Left renal pelvis (tissue), 4 donors: ENCODE data around the gene ZMAT2. TPM values are rescaled to one million over a fixed set of nuclear protein-coding genes. Genes with fewer than 3 reads are reported as not detected.
"Not testable (repeated sequence)": the region's sequence is repeated elsewhere in the genome, so short reads cannot be mapped to it uniquely, and the experiment has no call there.

Source experiments
- DNase-seq, 4 donors: peaks; one replicate each; pipeline ENCODE4 v3.0.0-alpha.2; 2013; ENCODE audit warnings: low read depth in 4 of 4, low spot score in 3 of 4
- polyA plus RNA-seq, 4 donors: library from polyadenylated mRNA; unstranded; fragments of 120-200 nt; gene quantifications; one replicate each; pipeline ENCODE4 v1.2.1, GENCODE V29; 2013; ENCODE audit not compliant: insufficient read length in 4 of 4

Gene ZMAT2, protein sequence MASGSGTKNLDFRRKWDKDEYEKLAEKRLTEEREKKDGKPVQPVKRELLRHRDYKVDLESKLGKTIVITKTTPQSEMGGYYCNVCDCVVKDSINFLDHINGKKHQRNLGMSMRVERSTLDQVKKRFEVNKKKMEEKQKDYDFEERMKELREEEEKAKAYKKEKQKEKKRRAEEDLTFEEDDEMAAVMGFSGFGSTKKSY
- 100 to 1,000 TPM in 2 of 4 donors, 10 to 100 TPM in 2; 89.2 to 147 (median 112) TPM for polyA plus RNA-seq

DNA sequence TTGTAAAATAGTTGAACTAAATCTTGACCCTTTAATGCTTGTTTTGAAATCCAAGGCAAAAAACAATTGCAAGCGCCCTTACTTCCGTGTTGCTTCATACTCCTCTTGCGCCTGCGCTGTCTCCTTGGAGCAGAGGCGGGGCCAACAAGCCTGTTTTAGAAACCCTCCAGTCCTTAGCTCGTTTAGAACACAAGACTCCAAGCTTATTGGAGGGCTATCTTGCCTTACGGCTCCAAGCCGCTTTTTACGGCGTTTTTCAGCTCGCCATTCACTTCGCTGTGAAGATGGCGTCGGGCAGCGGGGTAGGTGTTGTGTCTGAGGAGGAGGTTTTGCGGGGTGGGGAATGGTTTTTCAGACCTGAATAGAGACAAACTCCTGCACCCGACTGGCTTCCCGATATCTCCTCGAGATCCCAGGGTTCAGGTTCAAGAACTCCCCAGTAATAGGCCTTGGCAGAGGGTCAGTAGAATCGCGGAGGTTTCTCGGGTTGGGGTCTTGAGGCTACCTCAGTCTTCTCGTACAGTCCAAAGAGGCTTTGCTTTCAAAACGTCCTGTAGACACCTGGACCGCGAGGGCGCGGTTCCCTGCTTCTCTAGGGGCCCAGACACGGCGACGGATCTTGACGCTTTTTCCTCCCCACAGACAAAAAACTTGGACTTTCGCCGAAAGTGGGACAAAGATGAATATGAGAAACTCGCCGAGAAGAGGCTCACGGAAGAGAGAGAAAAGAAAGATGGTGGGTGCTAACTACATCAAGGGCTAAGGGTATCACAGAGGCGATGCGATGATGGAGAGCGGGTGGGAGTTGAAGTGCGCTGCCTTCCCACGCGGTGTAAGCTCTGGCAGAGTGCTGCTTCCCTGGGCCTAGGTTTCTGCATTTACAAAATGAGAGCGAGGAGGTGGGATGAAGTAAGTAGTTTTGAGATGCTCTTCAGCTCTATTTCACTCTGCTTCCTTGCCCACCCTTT, at the start of gene ZMAT2:
ZMAT2 (plus strand) TSS at position 271 of the 968 bp plus-strand sequence; CDS start at position 285, 14 bp downstream.
- peak; percentile 90 to 96 (median 92) for DNase-seq

DNA sequence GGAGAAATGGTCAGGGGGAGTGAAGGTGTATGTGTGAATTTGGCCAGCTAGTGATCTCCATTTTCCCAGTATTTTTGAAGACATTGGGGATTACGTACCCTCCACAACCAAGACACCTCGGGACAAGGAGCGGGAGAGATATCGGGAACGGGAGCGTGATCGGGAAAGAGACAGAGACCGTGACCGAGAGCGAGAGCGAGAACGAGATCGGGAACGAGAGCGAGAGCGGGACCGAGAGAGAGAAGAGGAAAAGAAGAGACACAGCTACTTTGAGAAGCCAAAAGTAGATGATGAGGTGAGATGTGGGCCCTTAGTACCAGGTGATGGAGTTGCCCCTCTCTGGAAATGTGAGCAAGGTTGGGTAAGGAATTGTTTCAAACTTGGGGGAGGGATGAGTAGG, 41.4 kb upstream of the ZMAT2 start:
- no peak for DNase-seq

DNA sequence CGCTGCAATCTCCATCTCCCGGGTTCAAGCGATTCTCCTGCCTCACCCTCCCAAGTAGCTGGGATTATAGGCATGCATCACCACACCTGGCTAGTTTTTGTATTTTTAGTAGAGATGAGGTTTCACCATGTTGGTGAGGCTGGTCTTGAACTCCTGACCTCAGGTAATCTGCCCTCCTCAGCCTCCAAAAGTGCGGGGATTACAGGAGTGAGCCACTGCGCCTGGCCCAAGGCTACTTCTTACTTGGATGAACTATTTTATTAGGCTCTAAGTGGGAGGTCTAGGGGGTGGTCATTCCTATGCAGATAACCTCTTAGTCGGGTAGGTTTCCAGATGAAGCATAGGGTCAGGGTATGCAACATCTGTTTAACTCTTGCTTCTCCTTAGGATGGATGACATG, 39.9 kb upstream of the ZMAT2 start:
- not testable (repeated sequence) for DNase-seq

DNA sequence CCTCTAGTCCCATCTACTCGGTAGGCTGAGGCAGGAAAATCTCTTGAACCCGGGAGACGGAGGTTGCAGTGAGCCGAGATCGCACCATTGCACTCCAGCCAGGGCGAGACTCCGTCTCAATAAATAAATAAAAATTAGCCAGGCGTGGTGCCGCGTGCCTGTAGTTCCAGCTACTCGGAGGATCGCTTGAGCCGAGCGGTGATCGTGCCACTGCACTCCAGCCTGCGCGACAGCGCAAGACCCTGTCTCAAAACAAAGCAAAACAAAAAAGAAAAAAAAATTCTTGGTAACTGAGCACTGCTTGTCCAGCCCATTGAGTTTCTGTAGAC, 36.3 kb upstream of the ZMAT2 start:
- peak in 1 of 4 donors; percentile 18 for DNase-seq

DNA sequence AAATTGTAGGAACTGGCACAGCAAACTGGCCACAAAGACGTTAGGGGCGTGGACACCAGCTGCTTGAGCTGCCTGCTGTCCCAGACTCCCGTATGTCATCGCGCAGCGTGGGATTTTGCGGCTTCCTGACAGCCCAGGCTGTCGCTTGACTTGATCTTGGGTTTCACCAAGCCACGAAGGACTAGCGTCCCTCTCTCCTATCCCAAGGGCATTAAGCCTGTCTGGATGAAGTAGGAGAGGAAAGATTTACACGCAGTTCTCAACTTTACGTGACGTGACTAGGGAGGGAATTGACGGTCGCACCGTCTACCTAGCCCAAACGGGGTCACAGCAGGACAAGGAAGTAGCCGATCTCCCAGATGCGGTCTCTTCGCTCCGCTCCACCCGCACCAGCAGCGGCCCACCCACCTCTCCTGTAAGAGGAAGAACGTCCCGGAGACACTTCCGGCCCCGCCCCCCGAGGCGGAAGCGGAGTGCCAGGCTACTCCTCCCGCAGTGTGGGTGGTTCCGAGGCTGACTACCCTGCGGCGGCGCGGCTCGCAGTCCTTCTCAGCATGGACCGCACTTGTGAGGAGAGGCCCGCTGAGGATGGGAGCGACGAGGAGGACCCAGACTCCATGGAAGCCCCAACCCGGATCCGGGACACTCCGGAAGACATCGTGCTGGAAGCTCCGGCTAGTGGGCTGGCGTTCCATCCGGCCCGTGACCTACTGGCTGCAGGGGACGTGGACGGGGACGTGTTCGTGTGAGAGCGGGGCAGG, 35.7 kb upstream of the ZMAT2 start, which contains the start of gene WDR55:
WDR55 (plus strand) TSS at position 546 of the 761 bp plus-strand sequence; CDS start at position 555, 9 bp downstream.
- peak; percentile 70 to 81 (median 78) for DNase-seq

DNA sequence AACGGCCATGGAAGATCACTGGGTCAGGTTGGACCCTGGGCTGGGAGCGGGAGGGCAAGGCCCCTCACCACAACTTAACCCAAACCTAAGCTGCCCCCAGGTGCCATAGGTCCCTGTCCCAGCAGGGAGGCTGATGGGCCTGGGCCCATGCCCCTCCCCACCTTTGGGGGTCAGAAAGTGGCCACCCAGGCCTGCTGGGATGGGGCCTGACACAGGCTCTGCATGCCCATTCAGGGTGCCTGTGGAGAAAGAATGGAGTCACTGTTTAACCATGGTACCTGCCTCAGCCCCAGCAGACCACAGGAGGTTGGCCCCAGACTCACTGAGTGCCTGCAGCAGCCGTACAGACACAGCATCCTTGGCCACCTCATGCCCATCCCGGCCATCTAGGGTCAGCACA, 29.2 kb upstream of the ZMAT2 start:
- not testable (repeated sequence) for DNase-seq

DNA sequence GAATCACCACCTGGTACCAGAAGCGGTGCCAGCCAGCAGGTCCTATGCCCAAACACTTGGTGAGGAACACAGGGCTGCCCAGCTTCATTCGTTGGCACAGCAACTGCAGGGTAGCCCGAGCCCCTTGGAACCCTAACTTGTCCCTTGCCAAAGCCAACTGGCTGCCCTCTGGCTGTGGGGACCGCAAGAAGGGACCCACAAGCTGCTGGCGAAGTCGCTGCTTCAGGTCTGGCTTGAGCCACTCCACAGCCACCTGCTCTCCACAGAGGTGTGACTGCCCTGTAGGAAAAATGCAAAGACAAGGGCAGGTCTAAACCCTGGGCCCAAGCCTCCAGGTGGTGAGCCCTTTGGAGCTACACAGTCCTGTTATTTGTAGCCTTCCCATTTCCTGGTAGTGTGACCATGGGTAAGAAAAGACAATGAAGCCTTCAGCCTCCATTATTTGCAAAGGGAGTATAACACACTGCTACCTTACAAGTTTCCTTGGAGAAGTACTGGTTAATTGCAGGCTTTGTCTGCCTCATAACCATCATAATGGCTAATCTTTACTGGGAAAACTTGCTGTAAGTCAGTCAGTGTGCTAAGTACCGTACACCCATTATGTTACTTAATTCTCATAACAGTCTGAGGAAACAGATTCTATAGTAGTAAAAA, 28.6 kb upstream of the ZMAT2 start:
- no peak for DNase-seq

DNA sequence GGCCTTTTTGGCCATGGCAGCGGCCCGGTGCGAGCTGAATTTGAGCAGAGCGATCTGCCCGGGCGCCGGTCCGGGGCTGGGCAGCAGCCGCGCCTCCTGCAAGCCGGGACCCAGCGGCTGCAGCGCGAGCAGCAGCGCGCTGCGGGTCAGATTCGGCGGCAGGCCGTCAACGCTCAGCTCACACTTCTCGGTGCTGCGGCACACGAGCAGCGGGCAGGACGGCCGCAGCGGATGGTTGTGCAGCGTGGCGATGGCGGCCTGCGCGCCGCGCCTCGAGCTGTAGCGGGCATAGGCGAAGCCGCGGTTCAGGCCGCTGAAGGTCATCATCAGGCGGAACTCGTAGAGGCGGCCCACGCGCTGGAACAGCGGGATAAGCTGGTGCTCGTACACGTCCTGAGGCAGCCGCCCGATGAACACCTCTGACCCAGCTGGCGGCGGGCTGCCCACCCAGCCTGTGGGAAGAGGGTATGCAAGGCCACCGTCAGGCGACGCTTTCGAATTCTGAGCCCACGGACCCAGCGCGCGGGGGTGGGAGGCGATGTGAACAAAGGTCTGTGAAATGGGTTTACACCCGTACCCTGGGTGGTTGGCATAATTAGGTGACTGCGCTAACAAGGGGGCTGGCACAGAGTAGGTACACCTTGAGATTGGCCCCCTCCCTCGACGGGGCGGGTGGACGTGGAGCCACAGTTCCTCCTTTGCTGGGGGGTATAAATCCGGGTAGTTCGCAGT, 27.6 kb upstream of the ZMAT2 start:
- DNase-seq: no peak

DNA sequence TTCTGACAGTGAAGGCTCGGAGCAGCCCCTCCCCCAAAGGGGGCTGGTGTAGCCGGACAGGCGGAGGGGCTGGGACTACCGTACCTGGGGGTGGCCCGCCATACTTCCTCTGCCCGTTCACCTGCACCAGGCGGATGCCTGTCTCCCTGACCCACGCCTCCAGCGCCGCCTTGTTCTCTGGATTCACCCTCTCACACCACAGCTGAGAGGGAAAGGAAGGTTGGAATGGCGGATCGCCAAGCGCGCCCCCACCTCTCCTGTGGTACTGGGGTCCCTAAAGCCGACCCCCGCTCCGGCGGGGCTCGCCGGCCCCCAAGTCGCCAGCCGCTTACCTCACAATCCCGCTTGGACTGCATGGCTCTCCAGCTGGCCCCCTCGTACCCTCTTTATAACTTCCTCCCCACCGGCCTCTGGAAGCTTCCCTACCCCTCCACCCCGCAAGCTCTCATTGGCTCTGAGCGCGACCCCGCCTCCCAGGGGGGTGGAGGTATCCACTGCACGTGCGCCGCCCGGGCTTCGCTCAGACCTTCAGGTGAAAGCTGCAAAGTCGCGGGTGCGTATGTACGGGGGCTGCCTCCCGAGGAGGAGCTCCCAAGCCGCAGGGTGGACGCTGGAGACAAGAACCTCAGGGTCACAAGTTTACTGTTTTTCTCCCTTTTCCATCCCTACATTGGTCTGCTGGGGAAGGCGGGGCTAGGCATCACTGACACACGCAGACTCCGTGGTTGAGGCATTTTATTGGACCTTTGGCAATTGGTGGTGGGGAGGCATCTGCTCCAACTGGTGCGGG, 26.9 kb upstream of the ZMAT2 start, which contains the start of gene DND1:
DND1 (minus strand) TSS at position 390 of the 790 bp plus-strand sequence; CDS start at position 356, 34 bp downstream.
- no peak for DNase-seq

DNA sequence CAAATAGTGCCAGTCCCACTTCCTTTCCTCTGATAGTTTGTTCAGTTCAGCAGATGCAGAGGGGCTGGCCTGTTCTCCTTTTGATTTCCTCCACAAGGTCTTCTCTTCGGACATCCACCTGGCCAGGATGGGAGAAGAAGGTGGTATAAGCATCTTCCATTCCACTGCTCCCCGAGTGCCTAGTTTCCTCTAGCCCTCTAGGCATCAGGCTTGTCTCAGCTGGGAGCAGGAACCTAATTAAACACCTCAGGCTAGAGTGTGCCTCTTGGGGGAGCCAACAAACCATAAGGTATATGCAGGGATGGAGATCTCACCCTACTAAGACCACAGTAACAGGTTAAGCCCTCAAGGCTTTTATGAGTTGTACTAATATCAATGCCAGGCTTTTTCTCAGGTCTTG, 26.0 kb upstream of the ZMAT2 start:
- DNase-seq: no peak

DNA sequence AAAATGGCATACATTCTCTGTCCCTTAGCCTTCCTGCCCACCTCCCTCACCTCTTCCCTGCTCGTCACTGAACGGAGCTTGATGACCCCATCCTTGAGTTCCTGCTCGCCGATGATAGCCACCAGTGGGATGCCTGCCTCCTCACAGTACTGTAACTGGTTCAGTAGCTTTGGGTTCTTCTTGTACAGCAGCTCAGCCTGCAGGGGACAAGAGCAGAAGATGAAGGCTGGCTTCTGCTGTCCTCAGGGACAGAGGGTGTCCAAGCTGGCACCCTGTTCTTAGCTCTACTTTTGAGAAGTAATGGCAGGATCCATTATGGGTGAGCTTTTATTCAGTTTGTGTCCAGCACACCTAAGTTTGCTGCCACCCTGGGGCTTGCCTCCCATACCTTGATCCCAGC, 25.6 kb upstream of the ZMAT2 start:
- DNase-seq: no peak

DNA sequence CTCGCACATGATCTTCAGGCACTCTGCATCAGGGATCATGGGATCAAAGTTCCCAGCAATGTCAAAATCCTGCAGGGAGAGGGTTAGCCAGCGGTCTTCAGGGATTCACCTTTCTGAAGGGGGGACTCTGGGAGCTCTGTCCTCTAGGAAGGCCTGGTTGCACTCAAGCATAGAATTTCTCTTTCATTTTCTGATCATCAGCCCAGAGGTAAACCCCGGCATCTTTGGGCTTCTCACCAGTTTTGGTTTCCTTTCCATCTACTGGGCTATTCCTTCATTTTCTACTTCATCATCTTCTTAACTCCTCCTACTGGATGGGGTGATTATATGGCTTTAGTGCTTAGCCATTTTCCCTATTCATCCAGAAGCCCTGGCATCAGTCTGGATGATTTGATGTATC, 22.3 kb upstream of the ZMAT2 start:
- no peak for DNase-seq

DNA sequence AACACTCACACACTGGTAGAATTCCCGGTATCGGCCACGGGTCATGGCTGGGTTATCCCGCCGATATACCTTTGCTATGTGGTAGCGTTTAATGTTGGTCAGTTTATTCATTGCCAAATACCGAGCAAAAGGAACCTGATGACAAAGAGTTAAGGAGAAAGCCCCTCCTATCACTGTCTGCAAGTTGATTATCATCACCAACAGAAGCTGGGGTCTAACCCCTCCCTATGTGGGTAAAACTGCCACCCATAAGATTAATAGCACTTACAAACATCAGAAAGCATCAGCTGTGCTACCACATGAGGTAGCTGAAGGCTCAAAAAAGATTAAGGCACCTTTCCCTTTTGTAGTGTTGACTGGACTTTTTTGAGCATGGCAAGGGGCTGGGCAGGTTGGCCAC, 21.3 kb upstream of the ZMAT2 start:
- DNase-seq: no peak

DNA sequence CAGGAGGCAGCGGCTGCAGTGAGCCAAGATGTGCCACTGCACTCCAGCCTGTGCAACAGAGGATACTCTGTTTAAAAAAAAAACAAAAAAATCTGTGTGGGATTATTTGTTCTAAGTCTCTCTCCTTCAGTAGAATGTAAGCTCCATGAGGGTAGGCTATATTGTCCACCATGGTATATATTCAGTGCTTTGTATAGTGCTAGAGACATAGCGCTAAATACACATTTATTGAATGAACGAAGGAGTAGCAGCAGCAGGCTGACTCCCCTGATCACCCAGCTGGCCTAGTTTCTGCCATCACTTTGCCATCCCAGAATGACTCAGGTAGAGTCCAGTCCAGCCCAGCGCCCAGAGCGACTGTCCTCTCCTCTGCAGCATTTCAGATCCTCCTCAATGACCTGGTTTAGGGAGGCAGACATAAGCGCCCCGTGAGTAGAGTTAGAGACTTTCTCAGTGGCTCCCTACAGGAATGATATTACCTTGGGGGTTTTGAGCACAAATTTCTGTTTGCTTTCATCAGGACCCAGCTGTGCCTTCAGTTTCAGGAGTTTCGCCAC, 9.8 kb upstream of the ZMAT2 start:
- DNase-seq: no peak

DNA sequence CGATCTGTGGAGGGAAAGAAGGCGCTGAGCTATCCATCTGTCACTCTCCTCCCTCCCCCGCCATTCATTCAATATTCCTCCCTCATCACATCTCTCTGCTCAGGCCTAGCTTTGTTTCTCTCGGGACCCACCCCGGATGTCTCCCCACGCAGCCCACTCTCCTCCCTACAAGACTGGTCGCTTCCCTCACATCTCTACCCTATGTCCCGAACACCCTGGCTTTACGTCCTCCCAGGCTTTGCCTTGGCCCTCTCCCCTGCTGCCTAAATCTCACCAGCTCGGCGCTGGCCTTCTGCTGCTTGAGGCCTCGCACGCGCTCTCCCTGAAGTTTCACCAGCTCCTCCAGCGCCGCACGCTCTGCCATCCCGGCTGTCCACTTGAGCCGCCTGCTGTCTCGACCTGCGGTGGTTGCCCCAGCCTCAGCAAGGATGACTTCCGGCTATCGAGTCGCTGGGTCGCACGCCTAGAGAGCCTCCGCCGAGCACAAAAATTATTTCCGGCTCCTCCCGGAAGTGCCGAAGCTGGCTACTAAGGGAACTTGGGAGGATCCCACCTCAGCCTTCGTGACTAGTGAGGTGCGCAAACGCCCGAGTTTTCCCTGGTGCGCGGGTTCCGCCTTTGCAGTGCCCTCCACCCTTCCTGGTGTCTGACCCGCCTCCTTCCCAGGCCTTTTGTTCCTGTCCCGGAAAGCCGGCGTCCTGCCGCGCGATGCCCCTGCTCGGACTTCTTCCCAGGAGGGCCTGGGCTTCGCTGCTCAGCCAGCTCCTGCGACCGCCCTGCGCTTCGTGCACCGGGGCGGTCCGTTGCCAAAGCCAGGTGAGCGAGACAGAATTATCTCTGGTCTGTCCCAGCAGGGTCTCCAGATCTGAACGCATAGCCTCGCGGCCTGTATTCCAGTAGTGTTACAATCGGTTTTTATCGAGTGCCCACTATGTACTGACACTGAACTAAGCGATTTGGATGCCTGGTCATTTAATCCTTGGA, 9.0 kb upstream of the ZMAT2 start, which contains the start of the genes HARS1 and HARS2:
HARS1 (minus strand) TSS at position 430 of the 984 bp plus-strand sequence; CDS start at position 364, 66 bp downstream.
HARS2 (plus strand) TSS at position 515 of the 984 bp plus-strand sequence; CDS start at position 709, 194 bp downstream.
- peak; percentile 67 to 81 (median 73) for DNase-seq

DNA sequence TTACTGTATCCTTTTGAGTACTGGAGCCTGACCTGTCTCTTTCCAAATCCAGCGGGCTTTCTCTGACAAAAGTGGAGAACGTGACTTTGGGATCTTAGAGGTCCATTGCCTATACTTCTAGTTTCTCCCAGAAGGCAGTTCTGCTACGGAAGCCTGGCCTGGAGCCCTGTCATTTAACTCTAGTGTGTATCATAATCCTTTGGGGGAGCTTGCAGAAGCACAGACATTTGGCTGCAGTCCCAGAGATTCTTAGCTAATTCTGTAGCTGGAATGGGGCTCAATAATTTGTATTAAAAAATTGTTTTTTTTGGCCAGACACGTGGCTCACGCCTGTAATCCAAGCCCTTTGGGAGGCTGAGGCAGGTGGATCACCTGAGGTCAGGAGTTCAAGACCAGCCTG, 6.0 kb upstream of the ZMAT2 start:
- DNase-seq: no peak

DNA sequence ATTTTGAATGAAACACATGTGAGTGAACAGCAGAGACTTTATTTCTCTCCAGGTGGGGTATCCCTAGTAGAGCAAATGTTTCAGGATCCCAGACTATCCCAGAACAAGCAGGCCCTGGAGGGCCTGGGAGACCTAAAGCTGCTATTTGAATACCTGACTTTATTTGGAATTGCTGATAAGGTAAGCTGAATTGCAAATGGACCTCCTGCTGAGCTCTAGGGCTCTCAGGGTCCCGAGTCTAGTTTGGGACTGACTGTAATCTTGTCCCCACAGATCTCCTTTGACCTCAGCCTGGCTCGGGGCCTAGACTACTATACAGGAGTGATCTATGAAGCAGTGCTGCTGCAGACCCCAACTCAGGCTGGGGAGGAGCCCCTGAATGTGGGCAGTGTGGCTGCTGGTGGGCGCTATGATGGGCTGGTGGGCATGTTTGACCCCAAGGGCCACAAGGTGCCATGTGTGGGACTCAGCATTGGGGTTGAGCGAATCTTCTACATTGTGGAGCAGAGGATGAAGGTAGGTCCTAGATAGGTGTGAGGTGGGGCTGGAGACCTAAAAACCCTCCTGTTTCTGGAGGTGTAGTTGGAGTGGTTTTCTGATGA, 3.3 kb upstream of the ZMAT2 start:
- no peak for DNase-seq
